ENCODE data around the gene MALL.

Gene MALL

GRCh38 chr2:110146183-110146944 lies 30.7 kb upstream of the MALL start:
- TF ChIP-seq, protein P1, sequence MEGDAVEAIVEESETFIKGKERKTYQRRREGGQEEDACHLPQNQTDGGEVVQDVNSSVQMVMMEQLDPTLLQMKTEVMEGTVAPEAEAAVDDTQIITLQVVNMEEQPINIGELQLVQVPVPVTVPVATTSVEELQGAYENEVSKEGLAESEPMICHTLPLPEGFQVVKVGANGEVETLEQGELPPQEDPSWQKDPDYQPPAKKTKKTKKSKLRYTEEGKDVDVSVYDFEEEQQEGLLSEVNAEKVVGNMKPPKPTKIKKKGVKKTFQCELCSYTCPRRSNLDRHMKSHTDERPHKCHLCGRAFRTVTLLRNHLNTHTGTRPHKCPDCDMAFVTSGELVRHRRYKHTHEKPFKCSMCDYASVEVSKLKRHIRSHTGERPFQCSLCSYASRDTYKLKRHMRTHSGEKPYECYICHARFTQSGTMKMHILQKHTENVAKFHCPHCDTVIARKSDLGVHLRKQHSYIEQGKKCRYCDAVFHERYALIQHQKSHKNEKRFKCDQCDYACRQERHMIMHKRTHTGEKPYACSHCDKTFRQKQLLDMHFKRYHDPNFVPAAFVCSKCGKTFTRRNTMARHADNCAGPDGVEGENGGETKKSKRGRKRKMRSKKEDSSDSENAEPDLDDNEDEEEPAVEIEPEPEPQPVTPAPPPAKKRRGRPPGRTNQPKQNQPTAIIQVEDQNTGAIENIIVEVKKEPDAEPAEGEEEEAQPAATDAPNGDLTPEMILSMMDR (IDR thresholded peaks at IDR 0.05; ENCODE audit: low read depth, low read length) = no peak
- no peak for DNase-seq (ENCODE audit: extremely low read depth, low read depth)

- no peak for DNase-seq (ENCODE audit: extremely low read depth, low read depth)
- TF ChIP-seq, protein P1 (IDR thresholded peaks at IDR 0.05; ENCODE audit: low read depth, low read length) = no peak
Measured at GRCh38 chr2:110143982-110144381, 28.4 kb upstream of the MALL start.

GRCh38 chr2:110140401-110140800 lies 24.8 kb upstream of the MALL start:
- DNase-seq (ENCODE audit: extremely low read depth, low read depth) = no peak
- TF ChIP-seq, protein P1 (IDR thresholded peaks at IDR 0.05; ENCODE audit: low read depth, low read length) = no peak

- TF ChIP-seq, protein P1 (IDR thresholded peaks at IDR 0.05; ENCODE audit: low read depth, low read length) = no peak
- no peak for DNase-seq (ENCODE audit: extremely low read depth, low read depth)
Measured at GRCh38 chr2:110134025-110134424, 18.4 kb upstream of the MALL start.

DNA sequence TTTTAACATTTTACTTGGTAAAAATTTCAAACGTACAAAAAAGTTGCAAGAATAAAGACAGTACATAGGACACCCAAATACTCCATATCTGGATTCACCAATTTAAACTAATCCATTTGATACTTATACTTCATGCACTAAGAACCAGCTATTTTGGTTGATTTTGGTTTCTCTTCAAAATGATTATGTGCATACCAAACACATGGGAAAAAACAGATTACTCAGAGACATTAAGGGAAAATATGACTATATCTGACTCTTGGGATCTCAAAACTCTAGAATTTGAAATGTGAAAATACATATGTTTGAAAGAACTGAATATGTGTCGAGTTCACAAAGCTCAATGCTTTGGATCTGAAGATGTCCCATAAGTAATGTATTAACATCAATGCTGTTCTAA lies 15.5 kb upstream of the MALL start:
- no peak for DNase-seq (ENCODE audit: extremely low read depth, low read depth)
- TF ChIP-seq, protein P1 (IDR thresholded peaks at IDR 0.05; ENCODE audit: low read depth, low read length) = no peak

DNA sequence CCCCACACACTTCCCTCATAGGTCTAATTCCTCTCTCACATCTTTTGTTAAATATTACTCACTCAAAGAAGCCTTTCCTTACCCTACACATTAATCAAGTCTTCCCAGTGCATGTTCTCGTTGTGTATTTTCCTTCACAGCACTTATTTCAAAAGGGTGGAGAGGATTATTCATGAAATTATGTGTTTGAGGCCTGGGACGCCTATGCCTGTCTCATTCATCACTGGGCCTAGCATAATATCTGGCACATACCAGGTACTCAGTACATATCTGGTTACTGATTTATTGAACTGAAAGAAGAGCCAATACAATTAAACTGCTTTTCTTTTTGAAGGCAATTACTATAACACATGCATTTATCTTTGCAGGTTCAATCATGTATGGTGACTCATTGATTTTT lies 15.1 kb upstream of the MALL start:
- DNase-seq (ENCODE audit: extremely low read depth, low read depth) = no peak
- TF ChIP-seq, protein P1 (IDR thresholded peaks at IDR 0.05; ENCODE audit: low read depth, low read length) = no peak

DNA sequence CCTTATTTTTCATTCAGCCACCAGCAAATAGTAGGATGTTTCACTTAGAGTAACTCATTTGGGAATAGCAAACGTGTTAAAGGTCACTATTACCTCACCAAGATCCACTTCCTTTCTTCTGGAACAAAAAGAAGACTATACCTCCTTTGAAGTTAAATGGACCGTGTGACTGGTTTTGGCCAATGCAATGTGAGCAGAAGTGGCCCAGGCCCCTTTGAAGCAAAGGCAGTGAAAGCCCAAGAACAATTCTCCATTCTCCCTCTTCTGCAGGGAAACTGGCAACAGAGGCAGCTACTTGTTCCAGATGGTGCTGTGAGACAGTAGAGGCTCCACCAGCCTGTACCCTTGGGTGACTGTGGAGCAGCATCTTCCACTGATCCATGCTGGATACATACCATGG lies 11.3 kb upstream of the MALL start:
- TF ChIP-seq, protein P1 (IDR thresholded peaks at IDR 0.05; ENCODE audit: low read depth, low read length) = no peak
- DNase-seq (ENCODE audit: extremely low read depth, low read depth) = no peak

Measured in AG09319 (cell line).